HG03571 (cell line): ENCODE data around the gene CIRBP.

ENCODE experiments used
- ATAC-seq: cut with Tn5 transposase; IDR thresholded peaks from one replicate; pipeline ENCODE4 v1.9.1; 2021; ENCODE audit not compliant: unreplicated experiment

The CIRBP gene

DNA sequence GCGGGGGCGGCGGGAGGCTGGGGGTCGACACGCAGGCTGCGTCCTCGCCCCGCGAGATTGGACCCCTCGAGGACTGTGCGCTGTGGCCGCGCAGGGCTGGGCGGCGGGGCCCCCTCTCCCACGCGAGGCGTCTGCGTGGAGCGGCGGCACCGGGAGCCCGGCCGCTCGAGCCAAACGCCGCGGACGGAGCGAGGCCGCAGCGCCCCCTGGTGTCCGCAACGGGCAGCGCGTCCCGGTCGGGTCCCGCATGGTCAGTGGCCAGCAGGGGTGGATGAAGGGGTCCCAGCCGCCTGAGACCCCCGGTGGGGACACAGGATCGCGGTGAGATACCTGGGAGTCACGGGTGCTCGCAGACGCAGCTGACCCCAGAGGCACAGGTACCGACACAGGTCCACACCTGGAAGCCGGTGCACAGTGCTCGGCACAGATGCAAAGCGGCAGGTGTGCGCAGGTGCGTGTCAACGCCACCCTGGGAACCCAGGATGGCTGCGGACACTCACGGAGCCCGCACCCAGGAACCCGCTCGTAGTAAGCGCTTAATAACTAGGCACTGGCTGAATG is 2.1 kb upstream of the CIRBP start:
- ATAC-seq: no peak

DNA sequence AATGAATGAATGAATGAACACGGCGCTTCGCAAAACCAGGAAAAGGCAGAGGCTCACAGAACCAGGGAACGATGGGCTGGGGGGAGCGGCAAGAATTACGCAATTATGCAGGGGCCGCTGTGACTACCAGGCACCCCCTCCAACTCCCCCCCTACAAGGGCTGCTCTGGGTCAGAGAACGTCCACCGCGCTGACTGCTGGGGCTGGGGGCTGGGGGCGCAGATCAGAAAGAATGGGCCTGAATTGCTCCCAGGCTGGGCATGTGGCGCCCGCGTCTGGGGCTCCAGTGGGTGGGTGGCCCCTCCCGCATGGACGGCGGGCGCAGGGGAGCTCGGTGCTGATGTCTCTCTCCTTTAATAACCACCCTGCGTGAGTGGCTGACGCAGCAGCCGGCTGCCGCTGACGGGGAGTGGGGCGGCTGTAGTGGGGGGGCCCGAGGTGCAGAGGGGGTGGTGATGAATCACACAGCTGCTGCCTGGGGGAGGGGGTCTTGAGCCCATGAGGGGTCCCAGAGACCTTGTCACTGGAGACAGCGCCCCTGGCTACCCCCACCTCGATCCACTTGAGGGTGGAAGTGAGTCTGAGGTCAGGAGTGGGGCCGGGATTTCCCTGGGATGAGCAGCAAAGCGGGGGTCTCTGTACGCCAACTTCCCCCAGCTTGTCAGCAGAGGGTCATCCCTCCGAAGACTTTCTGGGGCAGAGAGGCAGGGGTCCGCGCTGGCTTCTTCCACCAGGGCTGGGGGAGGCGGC is 1.5 kb upstream of the CIRBP start:
- no peak for ATAC-seq

DNA sequence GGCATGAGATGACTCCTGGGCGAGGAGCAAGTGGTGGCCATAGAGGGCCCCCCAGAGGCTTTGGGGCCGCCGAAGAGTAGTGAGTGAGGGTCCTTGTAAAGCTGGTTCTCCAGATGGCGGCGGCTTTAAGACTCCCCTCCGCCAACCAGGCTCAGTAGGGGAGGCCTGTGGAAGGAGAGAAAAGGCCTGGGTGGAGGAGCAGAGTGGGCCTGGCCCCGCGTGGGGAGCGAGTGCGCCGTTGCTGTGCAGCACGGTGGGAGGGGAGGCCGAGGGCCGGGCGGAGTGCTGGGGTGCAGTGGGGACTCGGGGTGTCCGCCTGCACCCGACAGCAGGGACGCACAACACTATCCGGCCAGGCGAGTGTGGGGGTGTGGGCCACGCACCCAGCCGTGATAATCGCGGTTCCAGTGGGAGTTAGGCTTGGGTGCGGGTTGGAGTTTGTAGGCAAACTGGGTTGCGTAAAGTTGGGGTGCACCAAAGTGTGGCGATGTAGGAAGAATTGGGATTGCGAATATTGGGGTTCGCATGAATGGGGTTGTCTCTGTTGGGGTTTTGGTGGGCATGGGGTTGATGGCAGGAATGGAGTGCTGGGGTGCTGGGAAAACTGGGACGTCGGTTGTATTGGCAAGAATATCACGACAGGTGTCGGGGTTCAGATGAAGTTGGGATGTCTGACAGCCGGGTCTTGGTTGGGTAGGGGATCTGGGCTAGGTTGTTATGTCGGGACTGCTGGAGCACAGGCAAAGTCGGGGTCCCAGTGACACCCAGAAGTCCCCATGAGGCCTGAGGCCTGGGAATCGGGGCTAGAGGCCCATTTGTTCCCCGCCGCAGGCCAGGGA is 687 bp upstream of the CIRBP start:
- no peak for ATAC-seq

- peak; percentile 13 for ATAC-seq
Measured at GRCh38 chr19:1269478-1270212, 513 bp downstream of the CIRBP start.

DNA sequence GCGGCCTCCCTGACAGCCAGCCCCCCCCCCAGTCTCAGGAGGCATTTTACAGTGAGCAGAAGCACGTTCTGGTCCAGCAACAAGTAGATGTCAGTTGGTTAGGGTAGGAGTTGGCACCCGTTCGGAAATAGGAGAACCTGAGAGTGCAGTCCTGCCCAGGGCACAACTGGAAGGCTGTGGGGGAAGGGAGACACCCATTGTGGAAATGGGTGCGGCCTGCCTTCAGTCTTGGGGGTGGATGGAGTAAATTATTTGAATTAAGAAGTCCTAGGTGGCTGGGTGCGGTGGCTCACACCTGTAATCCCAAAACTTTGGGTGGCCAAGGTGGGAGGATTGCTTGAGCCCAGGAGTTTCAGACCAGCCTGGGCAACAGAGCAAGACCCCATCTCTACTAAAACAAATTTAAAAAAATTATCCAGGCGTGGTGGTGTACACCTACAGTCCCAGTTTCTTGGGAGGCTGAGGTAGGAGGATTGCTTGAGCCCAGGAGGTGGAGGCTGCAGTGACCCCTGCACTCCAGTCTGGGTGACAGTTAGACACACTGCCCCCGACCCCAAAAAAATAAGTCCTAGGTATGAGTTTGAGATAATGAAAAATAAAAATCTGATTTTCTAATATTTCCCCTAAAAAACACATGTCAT is 1.2 kb downstream of the CIRBP start:
- ATAC-seq: no peak

GRCh38 chr19:1270854-1271527 is 1.9 kb downstream of the CIRBP start:
- no peak for ATAC-seq

DNA sequence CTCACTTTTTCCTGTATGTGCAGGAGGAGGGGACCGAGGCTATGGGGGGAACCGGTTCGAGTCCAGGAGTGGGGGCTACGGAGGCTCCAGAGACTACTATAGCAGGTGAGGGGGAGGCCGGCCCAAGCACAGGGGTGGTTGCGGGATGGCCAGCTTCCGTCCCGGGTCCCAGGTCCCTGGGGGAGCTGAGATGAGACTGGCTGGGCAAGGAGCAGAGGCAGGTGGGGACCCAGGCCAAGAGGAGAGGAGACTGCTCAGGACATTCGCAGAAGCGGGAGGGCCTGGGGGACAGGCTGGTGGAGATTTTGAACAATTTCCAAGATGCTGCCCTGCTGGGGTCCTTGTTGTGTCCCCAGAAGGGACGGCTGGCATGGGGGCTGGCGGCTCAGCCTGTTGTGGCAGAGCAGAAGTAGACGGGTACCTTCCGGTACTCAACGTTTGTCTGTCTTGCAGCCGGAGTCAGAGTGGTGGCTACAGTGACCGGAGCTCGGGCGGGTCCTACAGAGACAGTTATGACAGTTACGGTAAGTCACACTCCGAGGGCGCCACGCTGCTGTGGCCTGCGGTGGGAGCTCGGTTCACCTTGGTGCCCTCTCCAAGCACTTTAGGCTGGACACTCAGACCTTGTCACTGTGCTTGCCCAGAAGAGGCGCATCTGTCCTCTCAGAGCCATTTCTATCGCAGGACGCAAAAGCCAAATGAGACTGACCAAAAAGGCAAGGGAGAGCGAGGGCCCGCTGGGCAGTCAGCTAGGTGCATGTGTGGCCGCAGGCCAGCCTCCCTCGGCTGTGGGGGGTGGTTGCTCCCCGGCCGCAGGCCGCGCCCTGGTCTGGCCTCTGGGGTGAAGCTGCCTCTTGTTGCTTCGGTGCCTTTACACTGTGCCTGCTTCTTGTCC is 2.6 kb downstream of the CIRBP start:
- no peak for ATAC-seq

DNA sequence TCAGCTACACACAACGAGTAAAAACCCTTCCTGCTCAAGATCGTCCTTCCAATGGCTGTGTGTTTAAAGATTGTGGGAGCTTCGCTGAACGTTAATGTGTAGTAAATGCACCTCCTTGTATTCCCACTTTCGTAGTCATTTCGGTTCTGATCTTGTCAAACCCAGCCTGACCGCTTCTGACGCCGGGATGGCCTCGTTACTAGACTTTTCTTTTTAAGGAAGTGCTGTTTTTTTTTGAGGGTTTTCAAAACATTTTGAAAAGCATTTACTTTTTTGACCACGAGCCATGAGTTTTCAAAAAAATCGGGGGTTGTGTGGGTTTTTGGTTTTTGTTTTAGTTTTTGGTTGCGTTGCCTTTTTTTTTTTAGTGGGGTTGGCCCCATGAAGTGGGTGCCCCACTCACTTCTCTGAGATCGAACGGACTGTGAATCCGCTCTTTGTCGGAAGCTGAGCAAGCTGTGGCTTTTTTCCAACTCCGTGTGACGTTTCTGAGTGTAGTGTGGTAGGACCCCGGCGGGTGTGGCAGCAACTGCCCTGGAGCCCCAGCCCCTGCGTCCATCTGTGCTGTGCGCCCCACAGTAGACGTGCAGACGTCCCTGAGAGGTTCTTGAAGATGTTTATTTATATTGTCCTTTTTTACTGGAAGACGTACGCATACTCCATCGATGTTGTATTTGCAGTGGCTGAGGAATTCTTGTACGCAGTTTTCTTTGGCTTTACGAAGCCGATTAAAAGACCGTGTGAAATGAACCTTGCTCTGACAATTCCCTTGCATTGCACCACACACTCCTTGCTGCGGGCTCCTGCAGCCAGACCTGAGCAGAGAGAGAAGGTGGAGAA is 3.5 kb downstream of the CIRBP start:
- no peak for ATAC-seq

DNA sequence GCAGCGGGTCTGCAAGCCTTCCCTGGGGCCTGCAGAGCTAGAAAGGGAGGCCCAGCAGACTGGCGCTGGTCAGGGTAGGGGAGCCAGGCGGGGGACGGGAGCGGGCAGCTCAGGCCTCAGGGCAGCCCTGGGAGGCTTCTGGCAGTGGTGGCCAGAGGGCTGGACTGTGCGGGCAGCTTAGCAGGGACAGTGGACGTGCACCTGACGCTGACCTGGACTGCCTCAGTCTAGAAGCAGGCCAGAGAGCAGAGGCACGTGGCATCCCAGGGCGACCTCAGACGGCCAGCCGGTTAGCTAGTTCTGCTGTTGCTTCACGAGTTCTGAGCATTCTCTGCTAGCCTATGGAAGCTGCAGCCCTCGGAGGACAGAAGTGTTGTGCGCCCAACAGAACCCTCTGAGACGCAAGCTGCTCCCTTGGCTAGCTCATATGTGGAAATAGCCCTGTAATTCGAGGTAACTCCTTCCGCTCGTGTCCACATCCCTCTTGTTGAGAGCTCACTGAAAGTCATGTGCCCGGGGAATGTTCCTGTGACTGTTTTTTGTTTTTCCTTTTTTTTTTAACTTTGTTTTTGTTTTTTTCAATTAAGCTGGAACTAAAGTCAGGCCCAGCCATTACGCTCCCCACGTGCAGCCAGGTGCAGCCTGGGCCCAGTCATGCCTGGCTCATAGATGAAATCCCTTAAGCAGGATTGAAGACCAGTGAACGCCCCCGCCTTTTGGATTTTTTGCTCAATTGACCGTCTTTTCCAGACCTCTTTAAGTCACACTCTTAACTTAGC is 4.3 kb downstream of the CIRBP start:
- ATAC-seq: no peak

- no peak for ATAC-seq
Measured at GRCh38 chr19:1274081-1274851, 5.1 kb downstream of the CIRBP start.

- peak; percentile 2 for ATAC-seq
Measured at GRCh38 chr19:1274852-1275259, 5.7 kb downstream of the CIRBP start.

- ATAC-seq: peak; percentile 63
Measured at GRCh38 chr19:1275260-1275975, 6.3 kb downstream of the CIRBP start, which contains the start of gene FAM174C. Gene FAM174C, plus strand, starts transcription at chr19:1275530. Its CDS starts 20 bp downstream, at chr19:1275550.

GRCh38 chr19:1275976-1276627 is 7.0 kb downstream of the CIRBP start:
- ATAC-seq: no peak

- no peak for ATAC-seq
Measured at GRCh38 chr19:1276628-1277022, 7.5 kb downstream of the CIRBP start.

DNA sequence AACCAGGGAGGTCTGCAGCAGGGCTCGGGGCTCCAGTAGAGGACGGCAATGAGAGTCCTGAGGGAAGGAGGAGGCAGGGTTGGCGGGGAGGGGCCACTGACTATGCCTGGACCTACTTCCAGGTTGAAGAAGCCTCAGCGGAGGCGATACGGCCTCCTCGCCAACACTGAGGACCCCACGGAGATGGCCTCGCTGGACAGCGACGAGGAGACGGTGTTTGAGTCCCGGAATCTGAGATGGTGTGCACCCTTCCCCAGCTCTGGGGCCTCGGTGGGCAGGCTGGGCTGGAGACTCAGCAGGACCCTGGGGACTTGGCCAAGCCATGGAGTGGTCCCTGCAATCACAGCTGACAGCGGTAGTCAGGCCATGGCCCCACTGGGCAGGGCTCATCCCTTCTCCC is 7.9 kb downstream of the CIRBP start:
- ATAC-seq: no peak

GRCh38 chr19:1278074-1278473 is 8.9 kb downstream of the CIRBP start:
- no peak for ATAC-seq
